Measurements from ENCODE around the gene NOD1.

GRCh38 chr7:30459591-30460245, 18.9 kb downstream of the NOD1 start:
- TF ChIP-seq POLR2AphosphoS5 (IDR thresholded peaks at IDR 0.05; ENCODE audit: low read depth, low read length), result no peak
- TF ChIP-seq REST (IDR thresholded peaks at IDR 0.05; ENCODE audit: insufficient read depth in 1 of 2, low read depth in 2 of 2, low read length in 2 of 2), result no peak
- no peak for TF ChIP-seq TAF1 (IDR thresholded peaks at IDR 0.05; ENCODE audit: borderline replicate concordance, insufficient read depth, low read length)

Data from PFSK-1 (cell line).